ENCODE results near the gene HDAC4. TPM values are rescaled to one million over a fixed set of nuclear protein-coding genes. Genes with fewer than 3 reads are reported as not detected.

The HDAC4 gene
- total and polyA plus RNA-seq, 2 of the 4 experiments (the other 2 are of a cell fraction), result 4.1 to 7.2 TPM

DNA sequence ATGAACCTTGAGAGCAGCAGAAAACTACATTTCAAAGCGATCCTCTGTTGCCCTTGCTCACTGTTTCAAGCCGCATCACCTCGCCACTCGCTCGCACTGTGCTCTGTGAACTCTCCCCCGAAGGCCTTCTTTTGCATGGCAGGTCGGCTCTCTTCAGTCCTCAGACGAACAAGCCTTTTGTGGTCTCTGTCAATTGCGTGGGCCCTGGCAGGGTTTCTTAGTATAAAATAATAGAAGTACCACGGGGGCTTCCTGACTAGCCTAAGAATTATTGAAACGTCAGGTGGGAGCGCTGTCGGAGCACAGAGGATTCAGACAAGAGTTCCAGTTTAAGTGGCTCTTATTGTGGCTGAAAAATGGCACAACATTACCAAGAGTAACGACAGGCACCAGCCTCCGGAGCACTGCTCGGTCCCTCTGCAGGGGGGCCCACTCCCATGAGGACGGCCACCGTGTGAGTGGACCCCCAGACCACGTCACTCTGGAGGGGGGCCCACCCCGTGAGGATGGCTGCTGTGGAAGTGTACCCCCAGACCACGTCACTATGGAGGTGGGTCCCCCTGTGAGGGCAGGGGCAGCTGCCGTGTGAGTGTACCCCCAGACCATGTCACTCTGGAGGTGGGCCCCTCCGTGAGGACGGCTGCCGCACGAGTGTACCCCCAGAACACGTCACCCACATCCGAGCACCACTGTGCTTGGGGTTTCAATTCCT is 237.7 kb downstream of the HDAC4 start:
- CTCF ChIA-PET, result interaction anchor here (0.6 kb wide), 1 partner anchor 117 kb away, joined by 4 read pairs; no protein-coding TSS in a partner anchor

More for the DNA sequence above, 237.7 kb downstream of the HDAC4 start:
- no peak for ATAC-seq (ENCODE audit: low read depth)
- no TSS peak for BruUV-seq (replicated peaks)
- H2BK120ac ChIP-seq (ENCODE audit: low read depth, low read length), result no peak overlapping the region
- H4K8ac ChIP-seq (ENCODE audit: low read depth in 2 of 2, low read length in 2 of 2), result no peak overlapping the region
- no peak overlapping the region for H2AK5ac ChIP-seq (ENCODE audit: low read depth, low read length)
- in situ Hi-C loops (cut with MboI; ENCODE audit: low sequenced_read_pairs), result no loop called here
- intact Hi-C loops (cut with micrococcal nuclease), result no loop called here
- no peak overlapping the region for H2BK5ac ChIP-seq (ENCODE audit: low read depth, low read length, poor library complexity, severe bottlenecking)
- no peaks in the 10 kb centered on the region for H3K4me1 ChIP-seq (ENCODE audit: control insufficient read depth, insufficient read depth, low read length)
- WGBS, 2 experiments (ENCODE audit: extremely low coverage in 2 of 2, insufficient read length in 1 of 2), result 100% methylated on average over 7 of the region's 28 CpGs; no CpG with 5 or more reads in 1 of the 2 experiments
- peaks cover 5% of the 10 kb centered on the region; the same call in 1 of the 2 replicates for H3K9me1 ChIP-seq (ENCODE audit: insufficient read depth, low read length)
- dilution Hi-C loops (cut with HindIII; ENCODE audit: low sequenced_read_pairs, unreplicated experiment), result no loop called here
- no peak overlapping the region for H3K23ac ChIP-seq (ENCODE audit: low read depth, low read length)
- POLR2A ChIA-PET (ENCODE audit: unreplicated experiment), result interaction anchor here (0.6 kb wide), 1 partner anchor 488 kb away, joined by 3 read pairs; no protein-coding TSS in a partner anchor
- no peaks in the 10 kb centered on the region for H4K20me1 ChIP-seq (ENCODE audit: insufficient read depth, low read length)
- no peak overlapping the region for H3K9ac ChIP-seq (ENCODE audit: low read depth, low read length)
- no peak overlapping the region for H3K56ac ChIP-seq (ENCODE audit: extremely low read depth, insufficient read depth, low read length)
- TF ChIP-seq POLR2A (IDR thresholded peaks at IDR 0.05; ENCODE audit: low read depth, low read length) (no peak), RFX5 (IDR thresholded peaks at IDR 0.05; ENCODE audit: low read depth, low read length) (no peak), FOS (IDR thresholded peaks at IDR 0.05; ENCODE audit: low read depth, low read length) (no peak), ELK1 (IDR thresholded peaks at IDR 0.05; ENCODE audit: borderline replicate concordance, low read depth, low read length) (no peak), CEBPB (IDR thresholded peaks at IDR 0.05; ENCODE audit: low read depth, low read length) (no peak), MAFK (IDR thresholded peaks at IDR 0.05; ENCODE audit: low read depth, low read length) (no peak), RAD21 (IDR thresholded peaks at IDR 0.05; ENCODE audit: low read length) (no peak), NFE2L2 (IDR thresholded peaks at IDR 0.05; ENCODE audit: low read depth, low read length) (no peak), BHLHE40 (IDR thresholded peaks at IDR 0.05; ENCODE audit: low read depth, low read length) (no peak)
- H3K18ac ChIP-seq (ENCODE audit: low read depth, low read length), result no peak overlapping the region
- H3K4me3 ChIP-seq (ENCODE audit: insufficient read depth, low read depth, low read length), result no peak overlapping the region
- no peak overlapping the region for H3K4me2 ChIP-seq (ENCODE audit: low read depth, low read length)
- H3K9me3 ChIP-seq (ENCODE audit: control insufficient read depth, insufficient read depth, low read length), result no peaks in the 10 kb centered on the region
- H3K27ac ChIP-seq (ENCODE audit: insufficient read depth, low read length), result no peak overlapping the region
- no peak overlapping the region for H2AFZ ChIP-seq (replicated peaks; ENCODE audit: low read length, poor library complexity)
- DNase-seq, result no peak
- no peak overlapping the region for H4K5ac ChIP-seq (ENCODE audit: low read depth, low read length)
- H2BK20ac ChIP-seq (ENCODE audit: low read depth, low read length), result no peak overlapping the region
- H3K14ac ChIP-seq (replicated peaks; ENCODE audit: low read depth, low read length), result no peak overlapping the region
- H3K36me3 ChIP-seq (ENCODE audit: control insufficient read depth, insufficient read depth, low read length), result peaks cover 41% of the 10 kb centered on the region
- no peak overlapping the region for H3K4ac ChIP-seq (ENCODE audit: low read depth, low read length)
- H3K79me1 ChIP-seq (ENCODE audit: low read depth in 1 of 2, low read length in 2 of 2), result 0 out of 4 replicates have a peak, but pooled peaks cover 0 to 3% of the 10 kb centered on the region in 2 experiments
- H3K27me3 ChIP-seq (ENCODE audit: control insufficient read depth, insufficient read depth, low read length), result no peaks in the 10 kb centered on the region
- H2BK15ac ChIP-seq (ENCODE audit: low read depth, low read length), result no peak overlapping the region
- H4K91ac ChIP-seq (ENCODE audit: insufficient read depth, low read depth, low read length), result no peak overlapping the region
- H2AK9ac ChIP-seq (replicated peaks; ENCODE audit: low read depth, low read length, poor library complexity), result no peak overlapping the region

All from IMR-90 (cell line).